GM18526 (cell line): ENCODE measurements around the gene ZDHHC19.

ENCODE experiments used
- POLR2A ChIP-seq: IDR thresholded peaks from 3 replicates; pipeline ENCODE4 v1.6.1; 2011; ENCODE audit not compliant: insufficient read length; ENCODE audit errors: extremely low read depth

The ZDHHC19 gene

DNA sequence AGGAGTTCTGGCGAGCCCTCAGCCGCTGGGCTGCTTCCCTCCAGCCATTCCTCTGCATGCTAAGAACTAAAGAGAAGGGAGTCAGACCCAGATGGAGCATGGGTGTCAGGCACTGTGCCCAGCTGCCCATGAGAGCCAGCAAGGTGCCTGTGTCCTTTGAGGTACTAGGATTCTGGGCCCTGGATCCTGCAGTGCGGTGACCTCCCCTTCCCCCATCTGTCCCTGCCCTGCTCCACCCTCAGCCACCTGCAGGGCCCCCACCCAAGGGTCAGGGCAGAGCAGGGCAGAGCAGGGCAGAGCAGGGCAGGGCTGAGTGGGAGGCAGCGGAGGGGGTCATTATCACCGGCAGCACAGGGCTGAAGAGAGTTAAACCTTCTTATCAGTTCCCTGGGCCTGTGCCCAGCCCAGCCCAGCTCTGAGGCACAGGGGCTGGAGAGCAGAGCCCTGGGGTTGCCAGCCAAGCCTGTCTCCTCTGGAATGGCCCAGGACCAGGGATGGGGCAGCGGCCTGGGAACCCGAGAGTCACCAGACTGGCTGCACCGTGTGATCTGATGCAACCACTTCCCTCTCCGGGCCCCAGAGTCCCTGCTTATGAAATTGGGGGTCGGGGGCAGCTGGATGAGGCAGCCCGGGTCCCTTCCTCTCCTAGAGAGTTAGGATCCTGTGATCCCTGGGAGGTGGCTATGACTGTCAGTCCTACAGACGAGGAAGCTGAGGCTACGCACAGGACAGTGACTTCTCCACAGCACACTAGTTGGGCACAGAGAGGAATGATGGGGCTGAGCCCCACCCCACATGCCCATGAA lies 17.3 kb downstream of the ZDHHC19 start:
- no peak for TF ChIP-seq POLR2A

DNA sequence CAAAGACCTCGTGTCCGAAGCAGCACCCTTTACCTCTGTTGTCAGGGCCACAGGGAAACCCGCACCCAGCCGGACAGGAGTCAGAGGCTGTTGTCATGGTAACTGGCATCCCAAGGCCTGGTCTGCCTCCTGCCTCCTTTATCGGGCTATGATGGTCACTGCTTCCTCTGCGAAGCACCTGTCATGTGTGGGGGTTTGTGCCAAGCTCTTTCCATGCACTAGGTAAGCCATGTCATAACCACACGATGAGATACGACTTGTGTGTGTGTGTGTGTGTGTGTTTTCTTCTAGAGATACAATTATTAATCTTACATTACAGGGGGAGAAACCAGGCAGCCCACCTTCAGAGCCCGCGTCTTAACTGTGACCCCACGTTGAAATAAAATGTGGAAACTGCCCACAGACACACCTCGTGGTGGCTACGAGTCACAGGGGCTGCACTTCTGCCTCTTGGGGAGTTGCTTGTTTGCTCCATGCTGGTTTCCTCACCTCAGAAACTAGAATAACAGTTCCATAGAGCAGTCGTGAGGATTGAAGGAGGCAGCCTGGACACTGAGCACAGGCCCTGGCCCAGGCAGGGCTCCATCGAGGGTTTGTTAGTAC lies 18.0 kb downstream of the ZDHHC19 start:
- no peak for TF ChIP-seq POLR2A

DNA sequence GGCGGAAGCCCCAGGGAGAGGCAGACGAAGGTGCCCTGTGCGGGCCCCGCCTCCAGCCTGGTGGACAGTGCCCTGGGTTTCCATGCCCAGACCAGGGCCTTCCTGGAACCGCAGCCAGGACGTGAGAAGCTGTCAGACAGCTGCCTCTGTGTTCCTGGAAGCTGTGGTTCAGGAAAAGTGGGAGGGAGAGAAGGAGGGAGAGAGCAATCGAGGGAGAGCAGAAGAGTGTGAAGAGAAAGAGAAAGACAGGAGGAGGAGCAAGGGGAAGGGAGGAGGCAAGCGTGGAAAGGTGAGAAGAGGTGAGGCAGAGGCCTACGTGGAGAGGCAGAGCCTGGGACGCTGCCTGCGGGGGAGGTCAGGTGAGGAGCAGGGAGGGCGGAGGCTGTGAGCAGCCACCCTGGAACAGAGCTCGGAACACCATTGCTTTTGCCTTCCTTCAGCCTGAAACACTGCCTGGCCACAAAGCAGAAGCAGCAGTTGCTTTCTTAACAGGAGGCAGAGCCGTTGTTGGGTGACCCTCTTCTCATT lies 18.6 kb downstream of the ZDHHC19 start:
- no peak for TF ChIP-seq POLR2A

DNA sequence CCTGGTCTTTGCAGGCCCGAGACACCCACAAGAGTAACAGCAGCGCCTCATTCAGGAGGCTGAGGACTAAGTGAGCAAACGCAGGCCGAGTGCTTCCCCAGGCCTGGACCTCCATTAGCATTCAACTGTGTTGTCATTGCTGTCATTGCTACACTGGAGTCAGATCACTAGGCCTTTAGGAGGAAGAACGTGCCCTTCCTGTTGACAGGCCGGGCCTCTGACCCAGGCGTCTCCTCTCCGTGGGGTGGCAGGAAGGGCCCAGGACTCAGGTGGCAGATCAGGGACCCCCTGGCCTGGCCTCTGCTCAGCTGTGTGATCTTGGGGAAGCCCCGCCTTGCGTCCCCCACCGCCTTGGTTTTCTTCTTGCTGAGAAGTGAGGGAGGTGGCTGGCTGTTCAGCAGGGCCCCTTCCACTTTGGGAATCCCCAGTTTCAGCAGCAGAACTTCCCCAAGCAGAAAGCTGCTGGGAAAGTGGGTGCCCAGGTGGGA lies 19.1 kb downstream of the ZDHHC19 start:
- TF ChIP-seq POLR2A = no peak

DNA sequence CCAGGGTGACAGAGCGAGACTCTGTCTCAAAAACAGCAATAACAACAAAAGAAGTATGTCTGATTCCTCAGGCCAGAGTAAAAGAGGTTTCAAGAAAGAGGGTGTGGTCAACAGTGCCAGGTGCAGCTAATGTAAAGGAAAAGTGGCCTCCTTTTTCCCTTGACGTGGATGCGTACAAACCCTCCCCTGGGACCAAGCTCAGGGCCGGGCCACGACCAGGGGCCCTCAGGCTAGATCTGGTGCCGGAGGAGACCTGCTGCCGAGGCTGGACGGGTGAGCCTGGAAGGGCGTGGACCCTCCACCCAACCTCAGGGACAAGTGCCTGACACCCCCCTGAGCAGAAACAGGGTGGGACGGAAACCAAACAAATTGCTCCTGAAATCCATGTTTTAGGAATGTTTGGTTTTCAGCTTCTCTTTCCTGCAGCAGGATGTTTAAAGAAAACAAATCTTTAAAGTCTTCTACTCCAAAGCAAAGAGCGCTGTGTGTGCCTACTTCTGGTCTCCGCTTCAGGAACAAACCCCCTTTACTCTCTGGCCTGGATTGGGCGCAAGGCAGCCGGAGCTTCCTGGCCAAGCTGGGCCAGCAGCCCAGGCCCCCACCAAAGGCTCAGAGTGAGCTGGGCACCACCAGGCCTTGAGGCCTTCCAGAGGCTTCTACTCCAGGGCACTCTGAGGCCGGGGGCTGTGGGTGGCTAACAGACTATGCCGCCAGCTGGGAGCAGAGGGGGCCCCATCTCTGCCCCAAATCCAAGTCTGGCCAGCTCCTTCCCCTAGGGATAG lies 21.4 kb downstream of the ZDHHC19 start:
- TF ChIP-seq POLR2A = no peak

DNA sequence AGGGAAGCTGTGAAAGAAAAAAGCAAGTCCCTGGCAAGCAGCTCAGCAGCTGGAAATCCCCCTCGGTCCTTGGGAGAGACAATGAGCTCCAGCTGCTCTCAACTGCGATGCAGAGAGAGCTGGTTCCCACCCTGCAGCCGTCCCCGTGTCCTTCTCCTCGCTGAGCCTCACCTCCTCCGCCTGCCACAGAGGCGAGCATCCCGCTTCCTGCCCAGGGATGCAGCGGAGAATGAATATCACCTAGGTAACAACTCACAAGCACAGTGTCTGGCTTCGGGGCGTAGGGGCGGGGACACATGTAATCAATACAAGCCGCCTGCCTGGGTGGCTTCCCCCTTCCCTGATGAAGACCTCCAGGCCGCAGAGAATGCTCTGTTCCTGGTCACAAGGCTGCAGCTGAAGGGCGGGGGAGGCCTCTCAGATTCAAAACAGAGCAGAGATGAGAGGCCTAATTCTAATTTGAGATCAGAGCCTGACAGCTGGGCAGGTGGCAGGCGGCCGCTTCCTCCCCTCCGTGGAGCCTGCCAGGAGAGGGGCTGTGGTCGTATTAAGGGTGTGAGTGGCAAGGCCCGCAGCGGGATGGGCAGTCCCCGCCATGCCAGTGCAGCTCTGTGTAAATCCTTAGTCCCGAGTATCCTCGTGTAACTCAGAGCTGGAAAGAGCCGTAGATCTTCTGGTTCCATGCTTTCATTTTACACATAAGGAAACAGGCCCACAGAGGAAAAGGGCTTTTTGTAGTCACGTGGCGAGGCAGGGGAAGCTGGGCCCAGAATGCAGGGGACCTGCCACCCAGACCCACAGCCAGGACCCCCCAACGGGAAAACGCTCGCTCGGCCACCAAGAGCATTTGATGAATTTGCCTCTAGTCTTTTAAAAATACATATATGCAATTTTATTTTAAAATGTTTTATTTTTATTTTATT lies 24.3 kb downstream of the ZDHHC19 start:
- TF ChIP-seq POLR2A = no peak

DNA sequence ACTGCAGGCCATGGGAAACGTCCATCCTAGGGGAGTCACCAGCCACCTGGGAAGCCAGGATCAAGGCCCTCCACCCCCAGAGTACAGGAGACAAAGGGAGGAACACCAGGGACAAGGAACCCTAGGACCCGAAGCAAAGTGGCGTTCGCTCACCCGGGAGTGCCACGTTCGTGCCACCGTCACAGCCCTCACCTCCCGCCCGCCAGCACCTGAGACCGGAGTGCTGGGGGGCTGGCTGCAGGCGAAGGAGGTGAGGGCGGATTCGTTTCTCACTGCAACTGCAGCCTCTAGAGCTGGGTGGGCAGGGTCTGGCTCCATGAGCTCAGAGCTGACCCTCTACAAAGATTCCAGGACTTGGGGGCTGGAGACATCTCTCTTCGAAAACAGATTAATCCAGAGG lies 26.3 kb downstream of the ZDHHC19 start:
- no peak for TF ChIP-seq POLR2A

DNA sequence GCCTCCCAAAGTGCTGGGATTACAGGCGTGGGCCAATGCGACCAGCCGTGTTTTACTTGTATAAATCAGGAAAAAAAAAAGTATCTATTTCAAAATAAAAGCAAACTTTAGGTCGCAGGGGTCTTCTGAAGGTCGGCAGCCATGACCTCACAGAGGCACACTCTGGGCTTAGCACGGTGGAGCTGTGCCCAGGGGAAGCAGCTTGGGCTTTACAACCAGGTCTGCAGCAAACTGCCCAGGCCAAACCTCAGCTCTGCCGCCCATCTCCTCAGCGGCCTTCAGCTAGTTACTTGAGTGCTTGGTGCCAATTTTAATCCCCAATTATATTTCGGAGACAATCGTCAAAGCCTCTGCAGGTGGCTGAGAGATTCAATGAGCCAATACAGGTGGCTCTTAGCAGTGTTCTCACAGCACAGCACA lies 30.1 kb downstream of the ZDHHC19 start:
- no peak for TF ChIP-seq POLR2A

DNA sequence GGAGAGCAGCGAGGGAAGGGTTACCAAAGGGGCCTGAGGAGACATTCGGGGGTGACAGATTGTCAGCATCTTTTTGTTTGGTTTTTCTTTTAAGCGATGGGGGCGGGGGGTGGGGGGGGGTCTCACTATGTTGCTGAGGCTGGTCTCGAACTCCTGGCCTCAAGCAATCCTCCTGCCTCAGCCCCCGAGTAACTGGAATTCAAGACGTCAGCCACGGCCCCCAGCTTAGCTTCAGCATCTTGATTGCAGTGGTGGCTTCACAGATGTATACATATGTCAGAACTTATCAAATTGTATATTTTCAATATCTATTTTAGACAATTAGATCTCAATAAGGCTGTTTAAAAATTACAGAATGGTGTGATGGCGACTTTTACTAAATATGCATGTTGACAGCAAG lies 30.9 kb downstream of the ZDHHC19 start:
- no peak for TF ChIP-seq POLR2A

DNA sequence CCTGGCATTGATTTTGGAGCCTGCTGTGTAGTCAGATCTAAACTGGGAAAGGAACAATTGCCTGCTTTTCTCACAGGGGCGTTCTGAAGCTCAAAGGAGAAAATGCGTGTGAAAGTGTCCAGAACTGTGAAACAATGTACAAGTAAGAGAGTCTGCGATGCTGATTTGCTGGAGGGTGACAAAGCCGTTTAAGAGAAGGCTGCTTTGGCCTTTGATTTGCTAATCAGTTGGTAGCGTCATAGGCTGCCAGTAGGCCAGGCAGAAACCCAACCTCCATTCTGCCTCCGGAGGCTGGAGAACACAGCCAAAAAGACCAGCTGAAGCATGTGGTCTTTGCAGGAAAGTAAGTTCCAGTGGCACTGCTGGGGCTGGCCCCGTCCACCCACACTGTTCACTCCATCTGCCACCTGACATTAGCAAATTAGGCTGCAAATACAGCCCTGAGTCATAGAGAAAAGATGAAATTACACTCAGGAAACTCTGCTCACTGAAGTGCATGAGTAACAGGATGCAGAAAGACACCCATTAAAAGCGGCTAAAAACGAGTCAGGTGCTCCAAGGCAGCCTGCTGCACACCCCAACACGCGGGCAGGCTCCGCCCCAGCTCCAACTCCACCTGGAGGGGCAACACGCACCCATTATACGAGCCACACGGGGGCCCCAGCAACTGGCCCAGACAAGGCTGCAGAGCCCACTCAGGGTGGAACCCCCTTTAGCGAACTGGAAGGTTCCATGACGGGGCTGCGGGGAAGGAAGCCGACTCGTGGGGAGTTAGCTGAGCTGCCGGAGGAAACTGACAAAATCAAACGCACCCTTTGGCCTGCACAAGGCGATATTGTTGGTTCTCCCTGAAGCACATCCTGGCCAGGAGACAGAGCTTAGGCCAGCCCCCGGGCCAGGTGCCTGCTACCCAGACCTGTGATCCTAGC lies 31.6 kb downstream of the ZDHHC19 start:
- peak; percentile 63 for TF ChIP-seq POLR2A

DNA sequence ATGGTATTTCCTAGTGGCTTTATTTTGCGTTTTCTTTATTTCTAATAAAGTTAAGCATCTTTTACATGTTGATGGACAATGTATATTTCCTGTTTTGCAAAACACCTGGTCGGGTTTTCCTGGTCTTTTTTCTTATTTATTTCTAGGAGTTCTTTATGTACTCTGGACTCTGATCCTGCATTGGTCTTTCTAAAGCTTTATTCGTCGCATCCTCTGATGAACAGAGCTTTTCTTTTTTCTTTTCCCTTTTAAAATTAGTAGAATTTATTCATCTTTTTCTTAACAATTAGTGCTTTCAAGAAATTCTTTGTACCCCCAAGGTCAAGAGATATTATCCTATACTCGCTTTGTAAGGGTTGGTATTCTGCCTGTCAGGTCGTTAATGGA lies 32.2 kb downstream of the ZDHHC19 start:
- TF ChIP-seq POLR2A = no peak

DNA sequence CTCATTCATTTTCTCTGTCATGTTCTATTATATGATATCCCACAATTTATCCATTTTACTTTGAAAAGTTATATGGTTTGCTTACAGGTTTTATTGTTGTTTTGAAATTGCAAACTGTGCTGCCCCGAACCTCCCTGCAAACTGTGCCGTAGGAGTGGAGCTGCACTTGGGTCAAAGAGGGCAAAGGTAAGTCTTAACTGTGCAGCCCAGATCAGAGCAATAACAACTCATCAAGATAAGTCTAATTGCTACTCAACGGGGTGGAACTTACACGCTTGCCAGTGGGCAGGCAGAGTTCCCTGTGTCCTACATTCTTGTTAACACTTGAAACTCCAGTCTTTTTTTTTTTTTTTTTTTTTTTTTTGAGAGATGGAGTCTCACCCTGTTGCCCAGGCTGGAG lies 33.2 kb downstream of the ZDHHC19 start:
- no peak for TF ChIP-seq POLR2A

DNA sequence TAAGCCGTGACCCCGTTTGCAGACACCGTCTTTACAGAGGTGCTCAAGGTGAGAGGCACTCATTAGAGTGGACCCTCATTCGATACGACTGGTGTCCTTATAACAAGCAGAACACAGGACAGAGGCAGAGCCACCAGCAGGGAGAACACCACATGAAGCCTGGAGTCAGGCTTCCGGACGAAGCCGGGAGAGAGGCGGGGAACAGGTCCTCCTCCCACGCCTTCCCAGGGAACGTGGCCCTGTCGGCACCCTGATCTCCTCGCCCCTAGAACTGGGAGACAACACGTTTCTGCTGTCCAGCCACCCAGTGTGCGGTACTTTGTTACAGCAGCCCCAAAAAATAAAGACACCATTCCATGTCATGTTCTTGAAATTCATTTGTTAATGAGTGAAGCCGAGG lies 33.6 kb downstream of the ZDHHC19 start:
- TF ChIP-seq POLR2A = no peak

DNA sequence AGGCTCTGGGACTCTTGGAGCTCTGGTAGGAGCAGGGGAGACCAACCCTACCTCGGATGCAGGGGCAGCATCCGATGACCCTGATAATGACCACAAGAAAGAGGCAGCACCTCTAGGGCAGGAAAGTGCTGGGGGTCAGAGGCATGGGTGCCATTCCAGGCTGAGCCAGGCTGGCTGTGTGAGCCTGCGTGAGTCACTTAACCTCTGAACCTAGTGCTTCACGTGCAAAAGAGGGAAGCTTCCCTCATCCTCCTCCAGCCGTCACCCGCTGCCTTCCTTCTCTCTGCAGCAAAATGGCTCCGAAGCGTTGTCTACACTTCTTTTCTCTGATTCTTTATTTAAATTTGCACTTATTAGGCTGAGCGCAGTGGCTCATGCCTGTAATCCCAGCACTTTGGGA lies 35.5 kb downstream of the ZDHHC19 start:
- TF ChIP-seq POLR2A = no peak

DNA sequence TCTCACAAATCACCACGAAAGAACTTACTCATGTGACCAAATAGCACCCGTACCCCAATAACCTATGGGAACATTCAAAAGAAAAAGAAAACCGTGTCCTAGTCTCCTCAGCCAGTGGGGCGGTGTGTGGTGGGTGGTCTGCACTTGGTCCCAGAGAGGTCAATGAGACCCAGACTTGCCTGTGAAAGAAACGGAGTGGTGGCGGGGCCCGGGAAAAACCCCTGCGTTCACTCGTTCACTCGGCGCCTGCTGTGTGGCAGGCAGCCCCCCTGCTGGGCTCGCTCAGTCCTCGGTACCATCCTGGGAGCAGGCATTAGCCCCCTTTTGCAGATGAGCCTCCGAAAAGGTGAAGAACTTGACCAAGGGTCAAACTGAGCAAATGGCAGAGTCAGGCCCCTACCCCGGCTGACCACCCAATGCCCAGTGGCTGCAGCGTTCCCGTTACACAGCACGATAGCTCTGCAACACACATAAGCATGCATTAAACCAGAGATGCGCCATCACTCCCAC lies 36.0 kb downstream of the ZDHHC19 start:
- TF ChIP-seq POLR2A = no peak
